Tibial nerve (tissue), 4 donors: Measurements from ENCODE around the gene GAN.

Source experiments
- CTCF ChIP-seq, 5 experiments: fragments of 200-600 bp in 3 of 5; fragments of 450-650 bp in 2 of 5; sonication (generic) in 3 of 5; IDR thresholded peaks; one replicate each; pipeline ENCODE4 v1.5.1; 2016 to 2019; ENCODE audit warnings: antibody characterized with exemption in 5 of 5, mild to moderate bottlenecking in 3 of 5, moderate library complexity in 2 of 5
- EP300 ChIP-seq, 2 donors: sonication (generic); formaldehyde crosslinking; IDR thresholded peaks; one replicate each; pipeline ENCODE4 v1.6.1; 2017; ENCODE audit warnings: antibody characterized with exemption in 2 of 2, mild to moderate bottlenecking in 1 of 2
- POLR2A ChIP-seq, 2 donors: fragments of 450-650 bp; IDR thresholded peaks; one replicate each; pipeline ENCODE4 v1.6.1; 2017; ENCODE audit warnings: antibody characterized with exemption in 2 of 2, mild to moderate bottlenecking in 2 of 2, moderate library complexity in 2 of 2

- TF ChIP-seq POLR2A (IDR thresholded peaks at IDR 0.05) (no peak), CTCF (IDR thresholded peaks at IDR 0.05) (no peak), EP300 (IDR thresholded peaks at IDR 0.05) (no peak)
Measured at GRCh38 chr16:81365731-81366130, 51.0 kb downstream of the GAN start.
